ENCODE data around the gene ZNF407. TPM values are rescaled to one million over a fixed set of nuclear protein-coding genes. Genes with fewer than 3 reads are reported as not detected.

Gene ZNF407
- polyA plus RNA-seq, 6 donors from 2014 or later: 1.6 to 9.5 (median 4.9) TPM

GRCh38 chr18:74897971-74898657 is 300.4 kb downstream of the ZNF407 start:
- Mint-ChIP-seq H3K4me1 (peaks cover 0 to 3% (median 0%) of the 10 kb centered on the region in 3 donors), H3K27me3 (no peaks in the 10 kb centered on the region), H3K36me3 (peaks cover 4 to 8% of the 10 kb centered on the region in 2 donors)

GRCh38 chr18:74898965-74899364 is 301.3 kb downstream of the ZNF407 start:
- DNase-seq (no peak), ATAC-seq (ENCODE audit: low read depth in 2 of 2) (no peak)
- Mint-ChIP-seq H3K4me3 (no peak overlapping the region), H3K9me3 (no peaks in the 10 kb centered on the region), H3K27ac (no peak overlapping the region), H3K36me3 (peaks cover 8 to 9% of the 10 kb centered on the region in 2 donors), H3K4me1 (peaks cover 0 to 3% (median 0%) of the 10 kb centered on the region in 3 donors), H3K27me3 (no peaks in the 10 kb centered on the region)

More at GRCh38 chr18:74897971-74898657, 300.4 kb downstream of the ZNF407 start:
- DNase-seq (no peak), ATAC-seq (ENCODE audit: low read depth in 2 of 2) (no peak)
- Mint-ChIP-seq H3K4me3 (no peak overlapping the region), H3K27ac (peak overlapping the region in 1 of 6 donors; percentile 15), H3K9me3 (no peaks in the 10 kb centered on the region)

GRCh38 chr18:74899554-74899953 is 301.9 kb downstream of the ZNF407 start:
- Mint-ChIP-seq H3K27me3 (no peaks in the 10 kb centered on the region), H3K36me3 (peaks cover 9 to 13% of the 10 kb centered on the region in 2 donors), H3K27ac (peak overlapping the region in 2 of 6 donors; percentile 61 to 77), H3K4me3 (no peak overlapping the region), H3K9me3 (no peaks in the 10 kb centered on the region), H3K4me1 (peaks cover 0 to 5% (median 0%) of the 10 kb centered on the region in 3 donors)
- ATAC-seq (ENCODE audit: low read depth in 2 of 2) (no peak), DNase-seq (no peak)

GRCh38 chr18:74901362-74902146 is 303.9 kb downstream of the ZNF407 start:
- Mint-ChIP-seq H3K27ac (peak overlapping the region in 1 of 6 donors; percentile 72), H3K36me3 (peaks cover 14 to 16% of the 10 kb centered on the region in 2 donors), H3K4me1 (peaks cover 0 to 7% (median 0%) of the 10 kb centered on the region in 3 donors), H3K27me3 (no peaks in the 10 kb centered on the region), H3K4me3 (no peak overlapping the region), H3K9me3 (no peaks in the 10 kb centered on the region)
- DNase-seq (no peak), ATAC-seq (ENCODE audit: low read depth in 2 of 2) (no peak)

GRCh38 chr18:74902147-74902455 is 304.4 kb downstream of the ZNF407 start:
- DNase-seq (no peak), ATAC-seq (ENCODE audit: low read depth in 2 of 2) (no peak)
- H3K27me3 Mint-ChIP-seq: no peaks in the 10 kb centered on the region
- peaks cover 0 to 7% (median 0%) of the 10 kb centered on the region in 3 donors for H3K4me1 Mint-ChIP-seq
- no peak overlapping the region for H3K4me3 Mint-ChIP-seq
- H3K36me3 Mint-ChIP-seq: peaks cover 14 to 16% of the 10 kb centered on the region in 2 donors
- H3K27ac Mint-ChIP-seq: peak overlapping the region in 1 of 6 donors; percentile 72
- no peaks in the 10 kb centered on the region for H3K9me3 Mint-ChIP-seq

- Mint-ChIP-seq H3K27ac (no peak overlapping the region), H3K36me3 (peaks cover 13 to 23% of the 10 kb centered on the region in 2 donors), H3K4me3 (no peak overlapping the region), H3K9me3 (no peaks in the 10 kb centered on the region), H3K4me1 (peaks cover 0 to 3% (median 0%) of the 10 kb centered on the region in 3 donors), H3K27me3 (no peaks in the 10 kb centered on the region)
- ATAC-seq (ENCODE audit: low read depth in 2 of 2) (no peak), DNase-seq (no peak)
Observed at GRCh38 chr18:74905247-74905646, 307.6 kb downstream of the ZNF407 start.

- no peak for ATAC-seq (ENCODE audit: low read depth in 2 of 2)
- Mint-ChIP-seq H3K27me3 (no peaks in the 10 kb centered on the region), H3K4me1 (peaks cover 0 to 3% (median 0%) of the 10 kb centered on the region in 3 donors), H3K36me3 (peaks cover 13 to 23% of the 10 kb centered on the region in 2 donors), H3K4me3 (peak overlapping the region in 1 of 8 donors; percentile 7), H3K27ac (no peak overlapping the region), H3K9me3 (no peaks in the 10 kb centered on the region)
- no peak for DNase-seq
Observed at GRCh38 chr18:74906184-74906583, 308.5 kb downstream of the ZNF407 start.

- no peaks in the 10 kb centered on the region for H3K4me1 Mint-ChIP-seq
- no peaks in the 10 kb centered on the region for H3K9me3 Mint-ChIP-seq
- ATAC-seq (ENCODE audit: low read depth in 2 of 2) (no peak), DNase-seq (no peak)
- no peaks in the 10 kb centered on the region for H3K27me3 Mint-ChIP-seq
- no peak overlapping the region for H3K4me3 Mint-ChIP-seq
- no peak overlapping the region for H3K27ac Mint-ChIP-seq
- H3K36me3 Mint-ChIP-seq: peaks cover 0 to 5% of the 10 kb centered on the region in 2 donors
Observed at GRCh38 chr18:74914052-74914591, 316.5 kb downstream of the ZNF407 start.

GRCh38 chr18:74914648-74915047 is 317.0 kb downstream of the ZNF407 start:
- peaks cover 0 to 5% of the 10 kb centered on the region in 2 donors for H3K36me3 Mint-ChIP-seq
- no peak for ATAC-seq (ENCODE audit: low read depth in 2 of 2)

GRCh38 chr18:74916773-74917393 is 319.2 kb downstream of the ZNF407 start:
- ATAC-seq (ENCODE audit: low read depth in 2 of 2) (no peak), DNase-seq (no peak)
- Mint-ChIP-seq H3K4me3 (no peak overlapping the region), H3K27me3 (no peaks in the 10 kb centered on the region), H3K9me3 (no peaks in the 10 kb centered on the region), H3K27ac (no peak overlapping the region), H3K4me1 (no peaks in the 10 kb centered on the region), H3K36me3 (peaks cover 0 to under 1% of the 10 kb centered on the region in 2 donors)

More at GRCh38 chr18:74914648-74915047, 317.0 kb downstream of the ZNF407 start:
- no peak for DNase-seq
- H3K4me1 Mint-ChIP-seq: no peaks in the 10 kb centered on the region
- no peak overlapping the region for H3K27ac Mint-ChIP-seq
- no peak overlapping the region for H3K4me3 Mint-ChIP-seq
- no peaks in the 10 kb centered on the region for H3K9me3 Mint-ChIP-seq
- no peaks in the 10 kb centered on the region for H3K27me3 Mint-ChIP-seq

GRCh38 chr18:74918276-74918790 is 320.7 kb downstream of the ZNF407 start:
- Mint-ChIP-seq H3K27ac (peak overlapping the region in 2 of 6 donors; percentile 35 to 52), H3K36me3 (peaks cover 0 to 3% of the 10 kb centered on the region in 2 donors), H3K27me3 (no peaks in the 10 kb centered on the region), H3K9me3 (no peaks in the 10 kb centered on the region), H3K4me1 (no peaks in the 10 kb centered on the region), H3K4me3 (no peak overlapping the region)
- DNase-seq (no peak), ATAC-seq (ENCODE audit: low read depth in 2 of 2) (no peak)

- Mint-ChIP-seq H3K36me3 (peaks cover 0 to 7% of the 10 kb centered on the region in 2 donors), H3K9me3 (no peaks in the 10 kb centered on the region), H3K4me1 (no peaks in the 10 kb centered on the region), H3K4me3 (no peak overlapping the region), H3K27me3 (no peaks in the 10 kb centered on the region), H3K27ac (peak overlapping the region in 1 of 6 donors; percentile 44)
- no peak for ATAC-seq (ENCODE audit: low read depth in 2 of 2)
- DNase-seq: no peak
Observed at GRCh38 chr18:74921057-74921820, 323.6 kb downstream of the ZNF407 start.

- H3K27me3 Mint-ChIP-seq: no peaks in the 10 kb centered on the region
- no peaks in the 10 kb centered on the region for H3K9me3 Mint-ChIP-seq
- ATAC-seq (ENCODE audit: low read depth in 2 of 2) (no peak), DNase-seq (no peak)
- H3K4me1 Mint-ChIP-seq: no peaks in the 10 kb centered on the region
- H3K4me3 Mint-ChIP-seq: no peak overlapping the region
- peaks cover 8 to 10% of the 10 kb centered on the region in 2 donors for H3K36me3 Mint-ChIP-seq
- no peak overlapping the region for H3K27ac Mint-ChIP-seq
Observed at GRCh38 chr18:74926051-74926450, 328.4 kb downstream of the ZNF407 start.
